ENCODE results near the gene DCDC2. TPM values are rescaled to one million over a fixed set of nuclear protein-coding genes. Genes with fewer than 3 reads are reported as not detected.
"Not testable (repeated sequence)": the region's sequence is repeated elsewhere in the genome, so short reads cannot be mapped to it uniquely, and the experiment has no call there.

Gene DCDC2
- total RNA-seq, 4 donors from 2014 or later = 0.64 to 1.6 (median 1.2) TPM; not detected in 1

DNA sequence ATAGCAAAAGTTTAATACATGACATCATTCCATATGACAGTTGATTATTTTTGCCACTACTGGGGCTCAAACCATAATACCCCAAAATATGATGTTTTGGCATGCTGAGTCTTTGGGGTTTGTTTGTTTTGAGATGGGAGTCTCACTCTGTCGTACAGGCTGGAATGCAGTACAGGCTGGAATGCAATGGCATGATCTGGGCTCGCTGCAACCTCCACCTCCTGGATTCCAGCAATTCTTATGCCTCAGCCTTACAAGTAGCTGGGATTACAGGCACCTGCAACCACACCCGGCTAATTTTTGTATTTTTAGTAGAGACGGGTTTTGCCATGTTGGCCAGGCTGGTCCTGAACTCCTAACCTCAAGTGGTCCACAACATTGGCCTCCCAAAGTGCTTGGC is 43.6 kb upstream of the DCDC2 start:
- intact Hi-C loops (cut with DNase I; ENCODE audit: low total_unique reads) (no loop called here), in situ Hi-C loops (cut with MboI; ENCODE audit: low pct_ligation_motif_present in 1 of 4, low pct_unique_long_range_greater_than_20kb in 1 of 4, low sequenced_read_pairs in 3 of 4) (no loop called here)
- Histone ChIP-seq H3K9me3 (no peaks in the 10 kb centered on the region), H3K27me3 (peaks cover 9% of the 10 kb centered on the region), H3K27ac (no peak overlapping the region), H3K36me3 (peaks cover 0 to 6% (median 0%) of the 10 kb centered on the region in 4 donors), H3K4me3 (no peak overlapping the region), H3K4me1 (peaks cover 9 to 25% (median 16%) of the 10 kb centered on the region in 4 donors)
- DNase-seq = no peak
- TF ChIP-seq POLR2A (IDR thresholded peaks at IDR 0.05) (no peak), POLR2AphosphoS5 (IDR thresholded peaks at IDR 0.05) (no peak), EP300 (IDR thresholded peaks at IDR 0.05; ENCODE audit: low read depth) (no peak)
- TF ChIP-seq, protein P1, sequence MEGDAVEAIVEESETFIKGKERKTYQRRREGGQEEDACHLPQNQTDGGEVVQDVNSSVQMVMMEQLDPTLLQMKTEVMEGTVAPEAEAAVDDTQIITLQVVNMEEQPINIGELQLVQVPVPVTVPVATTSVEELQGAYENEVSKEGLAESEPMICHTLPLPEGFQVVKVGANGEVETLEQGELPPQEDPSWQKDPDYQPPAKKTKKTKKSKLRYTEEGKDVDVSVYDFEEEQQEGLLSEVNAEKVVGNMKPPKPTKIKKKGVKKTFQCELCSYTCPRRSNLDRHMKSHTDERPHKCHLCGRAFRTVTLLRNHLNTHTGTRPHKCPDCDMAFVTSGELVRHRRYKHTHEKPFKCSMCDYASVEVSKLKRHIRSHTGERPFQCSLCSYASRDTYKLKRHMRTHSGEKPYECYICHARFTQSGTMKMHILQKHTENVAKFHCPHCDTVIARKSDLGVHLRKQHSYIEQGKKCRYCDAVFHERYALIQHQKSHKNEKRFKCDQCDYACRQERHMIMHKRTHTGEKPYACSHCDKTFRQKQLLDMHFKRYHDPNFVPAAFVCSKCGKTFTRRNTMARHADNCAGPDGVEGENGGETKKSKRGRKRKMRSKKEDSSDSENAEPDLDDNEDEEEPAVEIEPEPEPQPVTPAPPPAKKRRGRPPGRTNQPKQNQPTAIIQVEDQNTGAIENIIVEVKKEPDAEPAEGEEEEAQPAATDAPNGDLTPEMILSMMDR (IDR thresholded peaks at IDR 0.05) = no peak
- 83 to 85% methylated on average over 2 to 4 of the region's 4 CpGs for WGBS, 2 donors (ENCODE audit: low coverage in 1 of 2)

DNA sequence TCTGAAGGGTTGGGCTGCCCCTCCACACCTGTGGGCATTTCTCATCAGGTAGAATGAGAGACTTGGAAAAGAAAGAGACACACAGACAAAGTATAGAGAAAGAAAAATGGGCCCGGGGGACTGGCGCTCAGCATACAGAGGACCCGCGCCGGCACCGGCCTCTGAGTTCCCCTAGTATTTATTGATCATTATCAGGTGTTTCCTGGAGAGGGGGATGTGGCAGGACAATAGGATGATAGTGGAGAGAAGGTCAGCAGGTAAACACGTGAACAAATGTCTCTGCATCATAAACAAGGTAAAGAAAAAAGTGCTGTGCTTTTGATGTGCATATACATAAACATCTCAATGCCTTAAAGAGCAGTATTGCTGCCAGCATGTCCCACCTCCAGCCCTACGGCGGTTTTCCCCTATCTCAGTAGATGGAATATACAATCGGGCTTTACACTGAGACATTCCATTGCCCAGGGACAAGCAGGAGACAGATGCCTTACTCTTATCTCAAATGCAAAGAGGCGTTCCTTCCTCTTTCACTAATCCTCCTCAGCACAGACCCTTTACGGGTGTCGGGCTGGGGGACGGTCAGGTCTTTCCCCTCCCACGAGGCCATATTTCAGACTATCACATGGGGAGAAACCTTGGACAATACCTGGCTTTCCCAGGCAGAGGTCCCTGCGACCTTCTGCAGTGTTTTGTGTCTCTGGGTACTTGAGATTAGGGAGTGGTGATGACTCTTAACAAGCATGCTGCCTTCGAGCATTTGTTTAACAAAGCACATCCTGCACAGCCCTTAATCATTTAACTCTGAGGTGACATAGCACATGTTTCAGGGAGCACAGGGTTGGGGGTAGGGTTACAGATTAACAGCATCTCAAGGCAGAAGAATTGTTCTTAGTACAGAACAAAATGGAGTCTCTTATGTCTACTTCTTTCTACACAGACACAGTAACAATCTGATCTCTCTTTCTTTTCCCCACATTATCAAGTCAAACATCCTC is 42.5 kb upstream of the DCDC2 start:
- in situ Hi-C loops (cut with MboI; ENCODE audit: low pct_ligation_motif_present in 1 of 4, low pct_unique_long_range_greater_than_20kb in 1 of 4, low sequenced_read_pairs in 3 of 4); H3K36me3 ChIP-seq: not testable (repeated sequence)

DNA sequence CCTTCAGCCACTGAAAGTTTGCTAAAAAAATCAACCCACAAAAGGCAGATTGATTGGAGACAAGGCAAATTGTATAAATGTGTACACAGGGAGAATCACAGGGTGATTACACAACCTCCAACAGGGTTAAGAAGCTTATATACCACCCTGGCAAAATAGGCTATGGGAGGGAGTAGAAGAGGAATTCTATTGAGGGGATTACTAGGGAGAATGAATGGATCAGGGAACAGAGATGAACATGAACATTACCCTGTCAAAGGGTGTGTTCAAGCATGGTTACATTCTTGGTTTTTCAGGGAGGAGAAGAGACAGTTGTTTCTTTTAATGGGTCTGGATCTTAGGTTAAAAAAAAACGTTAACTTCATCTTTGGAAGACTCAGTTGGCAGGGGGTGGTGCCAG is 39.8 kb upstream of the DCDC2 start:
- no peak for DNase-seq
- no peak overlapping the region for H3K4me3 ChIP-seq
- in situ Hi-C loops (cut with MboI; ENCODE audit: low pct_ligation_motif_present in 1 of 4, low pct_unique_long_range_greater_than_20kb in 1 of 4, low sequenced_read_pairs in 3 of 4) (loop anchor here in 2 of 4 donors (10.0 kb wide), 1 partner anchor 113 kb away; no protein-coding TSS in a partner anchor), intact Hi-C loops (cut with DNase I; ENCODE audit: low total_unique reads) (no loop called here)
- TF ChIP-seq EP300 (IDR thresholded peaks at IDR 0.05; ENCODE audit: low read depth) (no peak), POLR2AphosphoS5 (IDR thresholded peaks at IDR 0.05) (no peak), POLR2A (IDR thresholded peaks at IDR 0.05) (no peak)
- TF ChIP-seq, protein P1 (IDR thresholded peaks at IDR 0.05) = no peak
- no peak overlapping the region for H3K27ac ChIP-seq
- H3K27me3 ChIP-seq = peaks cover 11% of the 10 kb centered on the region
- no peaks in the 10 kb centered on the region for H3K36me3 ChIP-seq
- H3K9me3 ChIP-seq = no peaks in the 10 kb centered on the region
- peaks cover 0 to 5% (median 2%) of the 10 kb centered on the region in 4 donors for H3K4me1 ChIP-seq
- WGBS, 2 donors (ENCODE audit: low coverage in 1 of 2) = 54 to 75% methylated on average over 1 of the region's 1 CpG

More for the DNA sequence above, 42.5 kb upstream of the DCDC2 start:
- H3K9me3 ChIP-seq; DNase-seq; H3K27ac ChIP-seq; intact Hi-C loops (cut with DNase I; ENCODE audit: low total_unique reads); H3K4me3 ChIP-seq: not testable (repeated sequence)
- 46 to 68% methylated on average over 8 to 17 of the region's 17 CpGs for WGBS, 2 donors (ENCODE audit: low coverage in 1 of 2)
- Histone ChIP-seq H3K27me3 (peaks cover 11% of the 10 kb centered on the region), H3K4me1 (peaks cover 9 to 23% (median 16%) of the 10 kb centered on the region in 4 donors)

DNA sequence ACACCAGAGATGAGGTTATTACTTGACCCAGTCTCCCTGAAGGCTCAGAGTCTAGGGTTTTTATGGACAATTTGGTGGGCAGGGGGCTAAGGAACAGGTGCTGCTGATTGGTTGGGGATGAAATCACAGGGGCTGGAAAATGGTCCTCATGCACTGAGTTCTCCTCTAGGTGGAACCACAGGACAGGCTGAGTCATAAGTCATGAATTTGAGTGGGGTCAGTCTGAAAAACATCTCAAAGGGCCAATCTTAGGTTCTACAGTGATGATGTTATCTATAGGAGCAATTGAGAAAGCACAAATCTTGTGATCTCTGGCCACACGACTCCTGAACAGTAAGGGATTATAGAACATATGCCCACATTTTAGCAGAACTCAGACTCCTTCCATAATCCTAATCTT is 39.0 kb upstream of the DCDC2 start:
- Histone ChIP-seq H3K36me3 (no peaks in the 10 kb centered on the region), H3K27me3 (peaks cover 11% of the 10 kb centered on the region), H3K27ac (no peak overlapping the region), H3K4me1 (no peaks in the 10 kb centered on the region), H3K4me3 (no peak overlapping the region), H3K9me3 (no peaks in the 10 kb centered on the region)
- TF ChIP-seq POLR2A (IDR thresholded peaks at IDR 0.05) (no peak), EP300 (IDR thresholded peaks at IDR 0.05; ENCODE audit: low read depth) (no peak), POLR2AphosphoS5 (IDR thresholded peaks at IDR 0.05) (no peak)
- TF ChIP-seq, protein P1 (IDR thresholded peaks at IDR 0.05) = no peak
- intact Hi-C loops (cut with DNase I; ENCODE audit: low total_unique reads) = no loop called here
- in situ Hi-C loops (cut with MboI; ENCODE audit: low pct_ligation_motif_present in 1 of 4, low pct_unique_long_range_greater_than_20kb in 1 of 4, low sequenced_read_pairs in 3 of 4) = loop anchor here in 2 of 4 donors (10.0 kb wide), 1 partner anchor 112 kb away; no protein-coding TSS in a partner anchor
- WGBS, 2 donors (ENCODE audit: low coverage in 1 of 2) = 90% methylated on average over 1 of the region's 1 CpG; no CpG with 5 or more reads in 1 of the 2 donors
- no peak for DNase-seq

All from transverse colon (tissue), 4 donors.